Esophagus (tissue), 2 donors: Measurements from ENCODE around the gene CXCL1. TPM values are rescaled to one million over a fixed set of nuclear protein-coding genes. Genes with fewer than 3 reads are reported as not detected.

Experiments
- H3K27ac ChIP-seq, 2 donors: one replicate each; pipeline ENCODE4 v1.5.1; 2013; ENCODE audit warnings: low read depth in 2 of 2, mild to moderate bottlenecking in 2 of 2, inconsistent platforms in 1 of 2, low read length in 1 of 2, moderate library complexity in 1 of 2
- H3K27me3 ChIP-seq, 2 donors: one replicate each; pipeline ENCODE4 v1.6.1; 2013; ENCODE audit warnings: low read length in 2 of 2, control low read depth in 1 of 2, mild to moderate bottlenecking in 1 of 2; ENCODE audit not compliant: insufficient read depth in 2 of 2, control insufficient read depth in 1 of 2
- H3K36me3 ChIP-seq, 2 donors: one replicate each; pipeline ENCODE4 v1.6.1; 2013; ENCODE audit warnings: low read length in 1 of 2; ENCODE audit not compliant: control insufficient read depth in 2 of 2, insufficient read depth in 2 of 2
- H3K4me1 ChIP-seq, 2 donors: one replicate each; pipeline ENCODE4 v1.6.1; 2013; ENCODE audit warnings: low read length in 1 of 2; ENCODE audit not compliant: control insufficient read depth in 2 of 2, insufficient read depth in 2 of 2
- H3K4me3 ChIP-seq, 2 donors: one replicate each; pipeline ENCODE4 v1.5.1; 2013; ENCODE audit warnings: low read length in 2 of 2, mild to moderate bottlenecking in 2 of 2, low read depth in 1 of 2, moderate library complexity in 1 of 2
- H3K9me3 ChIP-seq, 2 donors: one replicate each; pipeline ENCODE4 v1.6.1; 2013; ENCODE audit warnings: mild to moderate bottlenecking in 2 of 2, low read depth in 1 of 2, low read length in 1 of 2, moderate library complexity in 1 of 2; ENCODE audit not compliant: control insufficient read depth in 2 of 2, insufficient read depth in 1 of 2
- WGBS, 2 donors: extraction: QIAGEN DNeasy Blood & Tissue Kit; methylation state at CpG; one replicate each; pipeline ENCODE4 v1.1.7; 2013; 5-methylcytosine and 5-hydroxymethylcytosine counted together
- polyA plus RNA-seq, 2 donors: library from polyadenylated mRNA; stranded (reverse); fragments of 200-250 nt; gene quantifications; one replicate each; pipeline ENCODE4 v1.2.3, GENCODE V29; 2013
- donor health status: healthy with polysubstance abuse.
- donor health status: Bipolar disorder and iron deficiency.

Gene CXCL1
- polyA plus RNA-seq, 2 donors: 4.7 to 12.4 TPM

DNA sequence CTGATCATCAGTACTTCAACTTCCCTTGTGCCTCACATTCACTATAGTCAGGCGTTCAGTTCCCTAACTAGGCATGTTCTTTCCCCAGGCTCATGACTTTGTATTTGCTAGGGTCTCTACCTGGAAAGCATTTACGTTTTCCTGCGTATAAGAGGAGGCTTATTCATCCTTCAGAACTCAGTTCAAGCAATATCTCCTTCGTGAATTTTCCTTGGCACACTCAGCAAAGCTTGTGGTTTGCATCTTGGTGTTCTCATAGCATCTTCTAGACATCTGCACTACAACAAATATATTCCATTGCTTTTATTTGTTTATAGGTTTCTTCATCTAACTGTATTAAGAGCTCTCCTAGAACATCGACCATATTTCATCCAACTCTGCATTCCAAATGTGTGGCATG, 30.1 kb upstream of the CXCL1 start:
- H3K4me3 ChIP-seq: no peak overlapping the region
- 83 to 88% methylated on average over 5 of the region's 5 CpGs for WGBS, 2 donors

DNA sequence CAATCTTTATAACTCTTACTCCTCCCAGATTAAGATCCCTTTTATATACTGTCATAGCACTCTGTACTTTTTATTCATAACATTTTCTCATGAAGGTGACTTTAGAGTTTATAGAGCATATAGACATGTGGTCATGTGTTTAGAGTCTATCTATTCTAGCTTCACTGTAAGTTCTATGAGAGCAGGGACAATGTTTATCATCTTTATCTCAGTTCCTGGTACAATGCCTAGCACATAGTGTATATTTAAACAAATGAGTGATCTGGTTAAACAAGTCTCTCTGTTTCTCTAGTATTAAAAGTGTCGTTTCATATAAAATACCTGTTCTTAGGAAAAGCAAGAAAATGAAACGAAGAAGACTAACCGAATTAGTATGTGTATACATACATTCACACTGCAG, 29.5 kb upstream of the CXCL1 start:
- Histone ChIP-seq H3K36me3 (no peaks in the 10 kb centered on the region), H3K4me1 (peaks cover 0 to 5% of the 10 kb centered on the region in 2 donors), H3K27ac (no peak overlapping the region), H3K27me3 (no peaks in the 10 kb centered on the region), H3K9me3 (no peaks in the 10 kb centered on the region), H3K4me3 (no peak overlapping the region)
- 77 to 82% methylated on average over 3 of the region's 3 CpGs for WGBS, 2 donors

More for the DNA sequence above, 30.1 kb upstream of the CXCL1 start:
- Histone ChIP-seq H3K9me3 (no peaks in the 10 kb centered on the region), H3K36me3 (no peaks in the 10 kb centered on the region), H3K27ac (no peak overlapping the region), H3K27me3 (no peaks in the 10 kb centered on the region), H3K4me1 (peaks cover 0 to 5% of the 10 kb centered on the region in 2 donors)

- H3K4me3 ChIP-seq: no peak overlapping the region
- H3K27me3 ChIP-seq: no peaks in the 10 kb centered on the region
- no peaks in the 10 kb centered on the region for H3K36me3 ChIP-seq
- H3K4me1 ChIP-seq: peaks cover 0 to 3% of the 10 kb centered on the region in 2 donors
- 56 to 60% methylated on average over 4 of the region's 4 CpGs for WGBS, 2 donors
- no peak overlapping the region for H3K27ac ChIP-seq
- H3K9me3 ChIP-seq: no peaks in the 10 kb centered on the region
Measured at GRCh38 chr4:73841243-73841925, 27.8 kb upstream of the CXCL1 start.

DNA sequence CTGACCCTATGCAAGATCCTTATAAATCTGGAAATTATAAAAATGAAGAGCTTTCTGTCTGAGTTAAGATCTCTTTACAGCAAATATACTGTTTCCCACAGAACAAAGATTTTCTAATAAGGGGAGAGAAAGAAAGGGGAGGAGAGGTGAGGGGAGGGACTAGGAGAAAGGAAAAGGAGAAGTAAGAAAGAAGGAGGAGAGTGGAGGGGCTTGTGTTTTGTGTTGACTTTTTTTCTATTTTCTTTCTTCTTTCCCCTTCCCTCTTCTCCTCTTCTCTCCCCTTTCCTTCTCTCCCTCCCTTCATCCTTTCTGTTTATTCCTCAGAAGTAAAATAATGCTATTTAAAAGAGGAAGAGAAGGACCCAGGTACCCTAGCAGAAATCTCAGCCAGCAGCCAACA, 26.5 kb upstream of the CXCL1 start:
- H3K27me3 ChIP-seq: no peaks in the 10 kb centered on the region
- no peak overlapping the region for H3K27ac ChIP-seq
- H3K36me3 ChIP-seq: no peaks in the 10 kb centered on the region
- no peak overlapping the region for H3K4me3 ChIP-seq
- no peaks in the 10 kb centered on the region for H3K4me1 ChIP-seq
- H3K9me3 ChIP-seq: no peaks in the 10 kb centered on the region

DNA sequence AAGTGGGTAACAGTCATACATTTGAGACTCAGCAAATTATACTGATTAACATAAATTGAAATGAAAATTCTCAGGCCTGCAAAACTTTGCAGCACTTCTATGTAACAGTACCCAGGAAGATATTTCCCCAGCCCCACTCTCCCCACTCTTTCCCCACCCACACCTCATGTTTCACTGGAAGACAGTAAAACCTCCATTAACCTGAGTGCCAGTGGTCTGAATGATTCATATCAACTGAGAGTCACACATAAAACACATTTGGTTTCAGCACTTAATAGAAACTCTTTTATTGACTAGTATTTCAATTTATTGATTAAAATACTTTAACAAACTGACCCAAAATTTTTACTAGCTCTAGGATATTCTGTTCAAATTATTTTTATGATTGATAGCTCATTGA, 25.8 kb upstream of the CXCL1 start:
- H3K4me3 ChIP-seq: no peak overlapping the region

DNA sequence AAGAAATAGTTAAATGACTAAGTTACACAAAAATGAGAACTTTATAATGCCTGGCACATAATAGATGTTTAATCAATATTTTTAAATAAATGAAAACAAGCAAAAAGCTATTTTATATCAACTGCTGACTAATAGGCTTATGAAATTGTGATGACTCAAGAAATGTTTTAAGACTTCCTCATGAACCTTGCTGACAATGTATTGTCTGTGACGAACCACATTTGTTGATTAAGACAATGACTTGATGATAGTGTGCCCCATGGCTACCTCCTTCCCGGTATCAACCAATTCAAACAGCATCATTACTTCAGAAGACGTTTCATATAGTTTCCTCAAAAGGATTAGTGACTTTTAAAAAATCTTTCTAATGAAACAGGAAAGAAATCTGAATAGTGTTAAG, 24.8 kb upstream of the CXCL1 start:
- no peaks in the 10 kb centered on the region for H3K4me1 ChIP-seq
- H3K36me3 ChIP-seq: no peaks in the 10 kb centered on the region
- H3K27ac ChIP-seq: no peak overlapping the region
- H3K9me3 ChIP-seq: no peaks in the 10 kb centered on the region
- H3K4me3 ChIP-seq: no peak overlapping the region
- no peaks in the 10 kb centered on the region for H3K27me3 ChIP-seq
- 42 to 48% methylated on average over 3 of the region's 3 CpGs for WGBS, 2 donors

More for the DNA sequence above, 25.8 kb upstream of the CXCL1 start:
- Histone ChIP-seq H3K27me3 (no peaks in the 10 kb centered on the region), H3K9me3 (no peaks in the 10 kb centered on the region), H3K4me1 (no peaks in the 10 kb centered on the region), H3K27ac (no peak overlapping the region), H3K36me3 (no peaks in the 10 kb centered on the region)

- Histone ChIP-seq H3K27me3 (no peaks in the 10 kb centered on the region), H3K27ac (no peak overlapping the region), H3K4me3 (no peak overlapping the region), H3K36me3 (no peaks in the 10 kb centered on the region), H3K4me1 (no peaks in the 10 kb centered on the region), H3K9me3 (no peaks in the 10 kb centered on the region)
- WGBS, 2 donors: 70 to 72% methylated on average over 2 of the region's 2 CpGs
Measured at GRCh38 chr4:73844806-73845205, 24.4 kb upstream of the CXCL1 start.

DNA sequence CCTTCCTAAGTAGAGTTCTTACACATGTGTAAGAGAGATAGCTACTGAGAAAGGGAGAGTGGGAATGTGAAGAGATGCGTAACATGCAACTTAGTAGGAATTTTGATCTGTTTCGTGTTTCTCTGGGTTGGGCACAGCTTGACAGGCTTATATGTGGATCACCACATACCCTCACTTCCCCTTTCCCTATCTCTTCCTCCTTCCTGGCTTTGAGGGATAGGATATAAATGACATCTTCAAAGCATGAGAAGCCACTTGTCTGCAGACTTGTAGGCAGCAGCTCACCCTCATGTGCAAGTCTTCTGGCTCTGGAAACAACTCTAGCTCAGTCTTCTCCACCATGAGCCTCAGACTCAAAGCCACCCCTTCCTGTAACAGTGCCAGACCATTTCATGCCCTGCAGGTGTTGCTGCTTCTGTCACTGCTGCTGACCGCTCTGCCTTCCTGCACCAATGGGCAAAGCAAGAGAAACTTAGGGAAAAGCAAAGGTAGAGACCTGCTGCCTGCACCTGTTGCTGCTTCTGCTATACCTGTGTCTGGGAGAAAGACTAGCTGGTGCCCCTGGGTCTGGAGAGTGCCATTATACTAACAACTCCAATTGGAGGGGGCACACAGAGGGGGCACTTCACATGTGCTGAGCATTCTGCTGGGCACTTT, 21.5 kb upstream of the CXCL1 start:
- no peak overlapping the region for H3K4me3 ChIP-seq
- 90 to 94% methylated on average over 3 of the region's 3 CpGs for WGBS, 2 donors

DNA sequence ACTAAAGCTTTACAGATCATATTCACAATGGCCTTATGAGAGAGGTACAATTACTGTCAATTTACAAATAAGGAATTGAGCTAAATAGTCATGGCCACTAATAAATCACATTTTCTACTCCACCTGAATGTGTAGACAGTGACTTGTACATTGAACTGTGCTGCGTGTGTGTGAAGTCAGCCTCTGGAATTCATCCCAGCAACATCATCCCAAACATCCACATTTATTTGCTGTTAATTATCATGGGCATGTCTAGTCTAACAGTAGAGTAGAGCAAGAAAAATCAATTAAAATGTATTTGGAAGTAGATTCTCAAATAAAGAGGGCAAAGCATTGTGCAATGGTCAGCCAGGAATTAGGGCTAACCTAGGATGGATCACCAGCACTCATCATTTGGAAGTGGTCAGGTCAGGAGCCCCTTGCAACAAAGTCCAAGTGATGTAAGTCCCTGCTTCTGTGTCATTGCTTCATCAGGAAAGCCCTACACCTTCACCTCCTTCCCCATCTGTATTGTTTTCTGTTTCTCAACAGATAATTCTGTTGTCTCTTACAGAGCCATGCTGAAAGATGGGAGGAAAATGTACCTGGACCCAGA, 20.9 kb upstream of the CXCL1 start:
- Histone ChIP-seq H3K27ac (no peak overlapping the region), H3K4me1 (no peaks in the 10 kb centered on the region), H3K9me3 (no peaks in the 10 kb centered on the region), H3K4me3 (no peak overlapping the region), H3K27me3 (no peaks in the 10 kb centered on the region), H3K36me3 (no peaks in the 10 kb centered on the region)
- WGBS, 2 donors: 79 to 94% methylated on average over 1 of the region's 1 CpG

More for the DNA sequence above, 21.5 kb upstream of the CXCL1 start:
- no peaks in the 10 kb centered on the region for H3K4me1 ChIP-seq
- no peaks in the 10 kb centered on the region for H3K9me3 ChIP-seq
- no peaks in the 10 kb centered on the region for H3K27me3 ChIP-seq
- no peaks in the 10 kb centered on the region for H3K36me3 ChIP-seq
- no peak overlapping the region for H3K27ac ChIP-seq
